DMS153 (cell line): ENCODE measurements around the gene RAB27A.
"Not testable (repeated sequence)": the region's sequence is repeated elsewhere in the genome, so short reads cannot be mapped to it uniquely, and the experiment has no call there.

Source experiments
- DNase-seq: peaks from one replicate; lab custom pipeline; 2025; lab: John Stamatoyannopoulos, UW

RAB27A gene

GRCh38 chr15:55281517-55282228 is 7.9 kb downstream of the RAB27A start:
- DNase-seq: no peak

GRCh38 chr15:55280589-55280988 is 9.0 kb downstream of the RAB27A start:
- DNase-seq: not testable (repeated sequence)

GRCh38 chr15:55279746-55280351 is 9.8 kb downstream of the RAB27A start:
- DNase-seq: no peak

GRCh38 chr15:55279100-55279745 is 10.4 kb downstream of the RAB27A start:
- no peak for DNase-seq

GRCh38 chr15:55277715-55278114 is 11.9 kb downstream of the RAB27A start:
- no peak for DNase-seq

GRCh38 chr15:55277116-55277564 is 12.5 kb downstream of the RAB27A start:
- no peak for DNase-seq

GRCh38 chr15:55276324-55276723 is 13.3 kb downstream of the RAB27A start:
- DNase-seq: no peak

- DNase-seq: no peak
These were observed 19.3 kb downstream of the RAB27A start for GRCh38 chr15:55270291-55270690.

GRCh38 chr15:55268176-55268695 is 21.4 kb downstream of the RAB27A start:
- no peak for DNase-seq

- DNase-seq: no peak
These were observed 22.0 kb downstream of the RAB27A start for GRCh38 chr15:55267401-55268175.

- no peak for DNase-seq
These were observed 23.1 kb downstream of the RAB27A start for GRCh38 chr15:55266547-55266946.

- DNase-seq: no peak
These were observed 29.0 kb downstream of the RAB27A start for GRCh38 chr15:55260562-55261131.

GRCh38 chr15:55257938-55258337 is 31.7 kb downstream of the RAB27A start:
- DNase-seq: no peak

- DNase-seq: no peak
These were observed 32.5 kb downstream of the RAB27A start for GRCh38 chr15:55257012-55257670.

GRCh38 chr15:55256281-55257011 is 33.2 kb downstream of the RAB27A start:
- no peak for DNase-seq

- DNase-seq: no peak
These were observed 33.9 kb downstream of the RAB27A start for GRCh38 chr15:55255714-55256113.

- no peak for DNase-seq
These were observed 34.5 kb downstream of the RAB27A start for GRCh38 chr15:55254916-55255679.

- DNase-seq: no peak
These were observed 36.0 kb downstream of the RAB27A start for GRCh38 chr15:55253580-55253979.

GRCh38 chr15:55252201-55252600 is 37.4 kb downstream of the RAB27A start:
- not testable (repeated sequence) for DNase-seq

GRCh38 chr15:55250941-55251340 is 38.7 kb downstream of the RAB27A start:
- no peak for DNase-seq
